Thymus (tissue), 11 donors: ENCODE results near the gene S100P. TPM values are rescaled to one million over a fixed set of nuclear protein-coding genes. Genes with fewer than 3 reads are reported as not detected.

ENCODE experiments used
- DNase-seq, 9 donors: peaks; one replicate each; pipeline ENCODE4 v3.0.0-alpha.2; 2013; ENCODE audit warnings: low spot score in 9 of 9, low read depth in 6 of 9, missing footprints in 1 of 9
- H3K27ac ChIP-seq, 2 donors: one replicate each; pipeline ENCODE4 v1.5.1; 2013; ENCODE audit warnings: control low read depth in 1 of 2, low read depth in 1 of 2, low read length in 1 of 2, mild to moderate bottlenecking in 1 of 2, moderate library complexity in 1 of 2
- H3K27me3 ChIP-seq, 2 donors: one replicate each; pipeline ENCODE4 v1.5.1; 2013; ENCODE audit warnings: low read length in 1 of 2; ENCODE audit not compliant: control insufficient read depth in 2 of 2, insufficient read depth in 1 of 2
- H3K36me3 ChIP-seq, 2 donors: one replicate each; pipeline ENCODE4 v1.5.1; 2013; ENCODE audit warnings: low read length in 1 of 2, mild to moderate bottlenecking in 1 of 2, moderate library complexity in 1 of 2; ENCODE audit not compliant: control insufficient read depth in 2 of 2, insufficient read depth in 2 of 2
- H3K4me1 ChIP-seq, 2 donors: one replicate each; pipeline ENCODE4 v1.5.1; 2013; ENCODE audit warnings: low read length in 2 of 2; ENCODE audit not compliant: control insufficient read depth in 2 of 2, insufficient read depth in 2 of 2
- H3K4me3 ChIP-seq, 2 donors: one replicate each; pipeline ENCODE4 v1.5.1; 2013; ENCODE audit warnings: low read length in 2 of 2, control low read depth in 1 of 2, mild to moderate bottlenecking in 1 of 2
- H3K9me3 ChIP-seq, 2 donors: one replicate each; pipeline ENCODE4 v1.5.1; 2013; ENCODE audit warnings: low read length in 1 of 2, mild to moderate bottlenecking in 1 of 2; ENCODE audit not compliant: control insufficient read depth in 2 of 2, insufficient read depth in 1 of 2
- WGBS: extraction: QIAGEN DNeasy Blood & Tissue Kit; methylation state at CpG from one replicate; pipeline ENCODE4 v1.1.7; 2013; 5-methylcytosine and 5-hydroxymethylcytosine counted together
- polyA plus RNA-seq: library from polyadenylated mRNA; stranded (reverse); fragments of 200-250 nt; gene quantifications from one replicate; pipeline ENCODE4 v1.2.3, GENCODE V29; 2013
- total RNA-seq: library from RNA; stranded (reverse); fragments of 120-200 nt; gene quantifications from one replicate; pipeline ENCODE4 v1.2.4, GENCODE V29; 2013
- donor health status: healthy.

The S100P gene
- total and polyA plus RNA-seq, 2 donors = 9.7 to 32.8 TPM

DNA sequence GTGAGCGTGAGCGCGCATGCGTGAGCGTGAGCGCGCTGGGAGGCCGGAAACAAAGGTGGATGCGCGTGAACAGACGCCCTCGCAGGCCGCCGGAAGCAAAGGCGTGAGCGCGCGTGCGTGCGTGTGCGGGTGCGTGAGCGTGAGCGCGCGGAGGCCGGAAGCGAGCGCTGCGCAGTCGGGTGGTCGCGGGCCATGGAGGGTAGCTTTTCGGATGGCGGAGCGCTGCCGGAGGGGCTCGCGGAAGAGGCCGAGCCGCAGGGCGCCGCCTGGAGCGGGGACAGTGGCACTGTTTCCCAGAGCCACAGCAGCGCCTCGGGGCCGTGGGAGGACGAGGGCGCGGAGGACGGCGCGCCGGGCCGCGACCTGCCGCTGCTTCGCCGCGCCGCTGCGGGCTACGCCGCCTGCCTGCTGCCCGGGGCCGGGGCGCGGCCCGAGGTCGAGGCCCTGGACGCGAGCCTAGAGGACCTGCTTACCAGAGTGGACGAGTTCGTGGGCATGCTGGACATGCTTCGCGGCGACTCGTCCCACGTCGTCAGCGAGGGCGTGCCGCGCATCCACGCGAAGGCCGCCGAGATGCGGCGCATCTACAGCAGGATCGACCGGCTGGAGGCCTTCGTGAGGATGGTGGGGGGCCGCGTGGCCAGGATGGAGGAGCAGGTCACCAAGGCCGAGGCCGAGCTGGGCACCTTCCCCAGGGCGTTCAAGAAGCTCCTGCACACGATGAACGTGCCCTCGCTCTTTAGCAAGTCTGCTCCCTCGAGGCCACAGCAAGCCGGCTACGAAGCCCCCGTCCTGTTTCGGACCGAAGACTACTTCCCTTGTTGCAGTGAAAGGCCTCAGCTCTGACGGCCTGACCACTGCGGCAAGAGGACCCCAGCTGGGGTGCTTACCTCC, 22.6 kb downstream of the S100P start, which contains the start of gene BLOC1S4:
TSS of gene BLOC1S4 (plus strand) at position 157 of the 894 bp plus-strand sequence. CDS start at position 193, 36 bp downstream.
- WGBS = under 1% methylated on average over 109 of the region's 109 CpGs
- H3K4me3 ChIP-seq = peak within 1 kb of the TSS; percentile 73 to 89
- no peaks in the 10 kb centered on the region for H3K9me3 ChIP-seq
- DNase-seq = peak; percentile 89 to 99 (median 96)
- no peaks in the 10 kb centered on the region for H3K36me3 ChIP-seq
- H3K27ac ChIP-seq = peak within 1 kb of the TSS; percentile 81 to 97
- no peaks in the 10 kb centered on the region for H3K27me3 ChIP-seq
- peaks cover 10 to 13% of the 10 kb centered on the region in 2 donors for H3K4me1 ChIP-seq

DNA sequence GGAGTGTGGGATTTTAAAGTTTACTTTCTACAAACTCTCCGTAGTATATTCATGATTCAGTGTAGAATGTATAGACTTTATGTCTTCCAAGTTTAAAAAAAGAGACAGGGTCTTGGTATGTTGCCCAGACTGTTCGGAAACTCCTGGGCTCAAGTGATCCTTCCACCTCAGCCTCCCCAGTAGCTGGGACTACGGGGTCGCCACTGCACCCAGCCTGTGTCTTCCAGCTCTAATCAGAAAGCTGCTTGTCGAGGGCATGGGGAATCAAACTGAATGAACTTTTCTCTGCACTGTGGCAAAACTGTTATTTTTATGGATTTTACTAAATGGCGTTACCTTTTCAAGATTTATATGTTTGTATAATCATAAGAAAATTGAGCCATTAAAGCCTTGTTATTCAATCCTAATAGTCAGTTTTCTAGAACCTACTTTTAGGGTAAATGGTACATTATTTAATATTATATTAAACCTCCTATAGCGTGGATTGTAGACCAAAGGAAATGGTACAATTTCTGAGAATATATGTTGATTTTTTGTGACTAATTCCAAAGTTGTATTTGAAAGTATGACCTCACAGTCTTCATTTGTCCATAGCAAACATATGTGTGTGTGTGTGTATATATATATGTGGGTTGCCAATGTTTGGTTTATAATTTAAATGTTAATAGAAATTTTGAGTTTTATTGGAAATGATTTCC, 23.4 kb downstream of the S100P start:
- WGBS = 63% methylated on average over 7 of the region's 7 CpGs
- Histone ChIP-seq H3K27me3 (no peaks in the 10 kb centered on the region), H3K4me3 (peak overlapping the region; percentile 73 to 89), H3K4me1 (peaks cover 10 to 13% of the 10 kb centered on the region in 2 donors), H3K9me3 (no peaks in the 10 kb centered on the region), H3K27ac (peak overlapping the region; percentile 66 to 97), H3K36me3 (no peaks in the 10 kb centered on the region)
- DNase-seq = no peak

DNA sequence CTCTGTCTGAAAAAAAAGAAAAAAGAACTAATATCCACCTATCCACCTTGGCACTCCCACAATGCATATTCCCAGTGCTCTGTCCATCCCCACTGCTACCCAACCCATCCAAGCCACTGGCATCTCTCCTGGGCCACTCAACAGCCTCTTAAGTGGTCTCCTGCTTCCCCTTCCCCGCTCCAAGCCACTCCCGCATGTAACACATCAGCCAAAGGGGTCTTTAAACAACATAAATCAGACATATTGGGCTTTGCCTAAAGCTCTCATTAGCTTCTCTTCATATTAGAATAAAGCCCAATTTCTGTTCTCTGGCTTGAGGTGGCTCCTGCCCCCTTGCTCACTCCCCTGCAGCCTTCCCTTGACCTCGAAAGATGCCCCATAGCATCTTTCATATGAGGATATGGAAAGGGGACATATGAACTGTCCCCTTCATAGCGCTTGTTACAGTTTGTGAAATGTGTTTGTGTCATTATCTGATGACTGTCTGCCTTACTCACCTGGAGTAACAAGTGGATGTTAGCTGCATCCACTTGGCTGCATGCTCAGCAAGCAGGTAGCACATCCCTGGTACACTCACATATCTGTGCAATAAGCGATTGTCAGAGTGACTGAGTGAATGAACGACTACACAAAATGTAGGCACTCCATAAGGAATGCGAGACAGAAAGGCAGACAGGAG, 25.4 kb downstream of the S100P start:
- no peaks in the 10 kb centered on the region for H3K36me3 ChIP-seq
- H3K4me3 ChIP-seq = no peak overlapping the region
- no peaks in the 10 kb centered on the region for H3K27me3 ChIP-seq
- 97% methylated on average over 7 of the region's 7 CpGs for WGBS
- H3K4me1 ChIP-seq = peaks cover 10 to 13% of the 10 kb centered on the region in 2 donors
- no peak overlapping the region for H3K27ac ChIP-seq
- no peak for DNase-seq
- no peaks in the 10 kb centered on the region for H3K9me3 ChIP-seq

DNA sequence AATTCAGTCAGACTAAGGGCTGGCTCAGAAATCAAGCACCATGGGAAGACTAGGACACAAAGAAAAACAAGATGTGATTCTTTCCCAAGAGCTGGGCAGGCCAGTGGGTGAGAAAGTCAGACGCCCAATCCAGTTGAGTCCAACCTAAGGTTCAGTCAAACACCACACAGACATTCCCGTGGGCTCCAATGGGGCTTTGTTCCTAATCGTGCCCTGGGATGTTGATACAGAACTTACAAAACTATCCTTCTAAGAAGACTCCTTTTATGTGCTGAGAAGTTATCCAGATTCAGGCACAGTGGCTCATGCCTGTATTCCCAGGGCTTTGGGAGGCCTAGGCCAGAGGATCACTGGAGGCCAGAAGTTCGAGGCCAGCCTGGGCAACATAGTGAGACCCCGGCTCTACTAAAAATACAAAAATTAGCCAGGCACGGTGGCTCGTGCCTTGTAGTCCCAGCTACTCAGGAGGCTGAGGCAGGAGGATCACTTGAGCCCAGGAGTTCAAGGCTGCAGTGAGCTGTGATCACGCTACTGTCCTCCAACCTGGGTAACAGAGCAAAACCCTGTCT, 26.0 kb downstream of the S100P start:
- Histone ChIP-seq H3K36me3 (no peaks in the 10 kb centered on the region), H3K4me1 (peaks cover 10 to 13% of the 10 kb centered on the region in 2 donors), H3K27ac (no peak overlapping the region), H3K9me3 (no peaks in the 10 kb centered on the region), H3K27me3 (no peaks in the 10 kb centered on the region), H3K4me3 (no peak overlapping the region)
- no peak for DNase-seq
- 88% methylated on average over 8 of the region's 8 CpGs for WGBS

DNA sequence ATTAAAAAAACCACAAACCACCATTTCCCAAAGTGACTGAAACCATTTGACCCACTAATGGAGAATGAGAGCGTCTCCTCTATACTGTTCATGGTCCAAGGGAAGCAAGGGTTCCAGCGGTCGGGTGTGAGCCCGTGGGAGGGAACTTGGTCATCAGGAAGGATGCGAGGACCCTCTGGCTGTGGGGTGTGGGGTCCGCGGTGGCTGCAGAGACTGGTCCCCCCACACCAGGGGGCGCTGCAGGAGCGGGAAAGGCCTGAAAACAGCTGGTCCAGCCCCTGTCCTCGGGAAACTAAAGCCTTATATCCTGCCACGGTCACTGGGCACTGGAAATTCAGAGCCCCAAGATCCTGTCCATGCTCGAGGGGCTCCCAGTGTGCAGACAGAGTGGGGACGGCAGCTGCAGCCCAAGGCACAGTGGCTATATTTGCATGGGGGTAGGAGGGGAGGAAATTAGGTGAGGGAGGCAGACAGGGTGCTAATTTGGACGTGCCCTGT, 26.6 kb downstream of the S100P start:
- Histone ChIP-seq H3K4me3 (no peak overlapping the region), H3K36me3 (no peaks in the 10 kb centered on the region), H3K4me1 (peaks cover 10 to 13% of the 10 kb centered on the region in 2 donors), H3K27ac (no peak overlapping the region), H3K27me3 (no peaks in the 10 kb centered on the region), H3K9me3 (no peaks in the 10 kb centered on the region)
- 5% methylated on average over 14 of the region's 14 CpGs for WGBS
- peak in 4 of 9 donors; percentile 59 to 77 (median 73) for DNase-seq

DNA sequence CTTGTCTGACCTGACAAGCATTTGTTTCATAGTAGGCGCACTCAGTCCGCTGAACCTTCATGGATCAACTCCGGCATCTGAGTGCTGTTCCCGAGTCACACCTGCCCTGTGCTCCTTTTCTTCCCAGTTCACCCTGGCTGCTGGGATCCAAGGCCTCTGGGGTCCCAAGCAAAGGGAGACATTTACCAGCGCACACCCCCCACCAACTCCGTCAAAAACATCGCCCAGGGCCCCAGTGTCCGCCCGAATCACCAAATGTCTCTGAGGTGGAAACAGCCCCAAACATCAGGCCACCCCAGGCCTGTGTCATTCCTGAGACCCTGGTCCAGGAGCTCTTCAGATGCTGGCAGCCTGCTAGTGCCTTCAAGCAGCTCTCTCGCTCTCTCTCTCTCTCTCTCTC, 27.4 kb downstream of the S100P start:
- no peak overlapping the region for H3K27ac ChIP-seq
- peaks cover 7 to 9% of the 10 kb centered on the region in 2 donors for H3K4me1 ChIP-seq
- H3K9me3 ChIP-seq = no peaks in the 10 kb centered on the region
- H3K4me3 ChIP-seq = no peak overlapping the region
- H3K36me3 ChIP-seq = no peaks in the 10 kb centered on the region
- no peaks in the 10 kb centered on the region for H3K27me3 ChIP-seq
- DNase-seq = no peak
- WGBS = 98% methylated on average over 10 of the region's 10 CpGs

DNA sequence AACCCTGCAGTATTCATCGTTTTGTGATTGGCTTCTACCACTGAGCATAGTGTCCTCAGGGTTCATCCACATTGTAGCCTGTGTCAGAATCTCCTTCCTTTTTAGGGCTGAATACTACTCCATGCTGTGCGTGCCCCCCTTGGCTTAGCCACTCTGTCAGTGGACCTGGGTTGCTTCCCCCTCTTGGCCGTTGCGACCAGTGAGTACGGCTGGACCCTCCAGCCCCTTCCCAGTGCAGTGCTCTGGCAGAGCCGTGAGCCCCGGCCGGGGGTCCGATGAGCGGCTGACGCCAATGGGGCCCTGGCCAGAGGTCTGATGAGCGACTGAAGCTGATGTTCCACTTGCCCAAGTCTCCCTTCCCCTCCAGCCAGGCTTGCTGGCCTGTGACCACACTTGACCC, 29.2 kb downstream of the S100P start:
- no peak for DNase-seq
- H3K27ac ChIP-seq = no peak overlapping the region
- WGBS = 97% methylated on average over 12 of the region's 12 CpGs
- H3K4me1 ChIP-seq = peaks cover 0 to 6% of the 10 kb centered on the region in 2 donors
- H3K4me3 ChIP-seq = no peak overlapping the region
- H3K27me3 ChIP-seq = no peaks in the 10 kb centered on the region
- no peaks in the 10 kb centered on the region for H3K36me3 ChIP-seq
- H3K9me3 ChIP-seq = no peaks in the 10 kb centered on the region

DNA sequence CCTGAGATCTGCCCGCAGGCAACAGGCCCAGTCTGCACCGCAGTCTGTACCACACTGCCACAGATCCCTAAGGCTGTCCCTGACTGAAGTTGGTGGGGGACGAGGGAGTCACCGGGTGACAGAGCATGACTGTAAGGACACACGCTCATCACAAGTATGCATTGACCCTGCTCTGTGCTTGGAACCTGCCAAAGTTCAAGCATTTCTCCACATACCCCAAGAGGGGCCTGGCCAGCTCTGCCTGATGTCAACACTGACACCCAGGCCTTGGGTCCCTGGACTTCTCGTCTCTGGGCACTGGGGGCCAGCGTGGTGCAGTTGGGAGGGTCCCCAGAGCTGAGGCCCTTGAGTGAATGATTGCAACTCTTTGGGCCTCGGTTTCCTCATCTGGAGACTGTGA, 30.2 kb downstream of the S100P start:
- H3K36me3 ChIP-seq = no peaks in the 10 kb centered on the region
- peaks cover 0 to 10% of the 10 kb centered on the region in 2 donors for H3K4me1 ChIP-seq
- no peak overlapping the region for H3K27ac ChIP-seq
- DNase-seq = no peak
- WGBS = 96% methylated on average over 8 of the region's 8 CpGs
- no peak overlapping the region for H3K4me3 ChIP-seq
- no peaks in the 10 kb centered on the region for H3K9me3 ChIP-seq
- no peaks in the 10 kb centered on the region for H3K27me3 ChIP-seq
